Fibroblast of skin of left quadriceps (primary cell): ENCODE data around the gene EPB41L4B.
"Not testable (repeated sequence)": the region's sequence is repeated elsewhere in the genome, so short reads cannot be mapped to it uniquely, and the experiment has no call there.

Experiments
- DNase-seq, 2 experiments: peaks; one replicate each; pipeline ENCODE4 v3.0.0-alpha.2; 2013; ENCODE audit warnings: low read depth in 2 of 2

Gene EPB41L4B

GRCh38 chr9:109244179-109245132, 76.4 kb downstream of the EPB41L4B start:
- DNase-seq: peak; percentile 25 to 31

DNA sequence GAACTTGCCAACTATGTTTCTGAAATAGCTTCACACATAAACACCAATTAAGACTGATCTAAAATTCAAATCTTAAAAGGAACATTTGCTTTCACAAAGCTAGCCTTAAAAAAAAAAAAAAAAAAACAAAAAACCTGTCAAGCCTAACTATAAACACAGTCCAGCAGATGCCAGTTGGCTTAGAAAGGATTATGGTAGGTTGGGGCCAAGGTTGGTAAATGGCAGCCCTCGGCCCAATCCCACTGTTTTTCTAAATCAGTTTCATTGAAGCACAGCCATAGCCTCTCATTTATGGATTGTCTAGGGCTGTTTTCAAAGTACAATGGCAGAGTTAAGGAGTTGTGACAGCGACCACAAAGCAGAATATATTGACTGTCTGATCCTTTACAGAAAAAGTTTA, 78.1 kb downstream of the EPB41L4B start:
- no peak for DNase-seq

DNA sequence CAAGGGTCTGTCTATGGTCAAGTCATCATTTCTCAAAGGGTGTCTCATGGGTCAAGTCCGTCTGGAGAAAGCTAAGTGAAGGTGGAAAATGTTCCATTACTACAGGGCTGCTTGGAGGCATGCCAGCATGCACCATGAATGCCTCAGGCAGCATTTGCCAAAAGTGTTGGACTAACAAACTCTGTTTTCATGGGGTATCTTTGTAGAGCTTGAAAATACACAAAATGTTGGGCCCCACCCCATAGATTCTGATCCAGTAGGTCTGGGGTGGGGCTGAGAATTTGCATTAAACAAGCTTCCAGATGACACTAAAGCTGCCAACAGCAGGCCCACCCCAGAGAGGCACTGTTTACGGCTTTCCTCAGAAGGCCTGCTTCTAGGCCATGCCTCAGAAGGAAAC, 78.8 kb downstream of the EPB41L4B start:
- DNase-seq: no peak

GRCh38 chr9:109241207-109241606, 79.7 kb downstream of the EPB41L4B start:
- DNase-seq: no peak

- no peak for DNase-seq
Measured at GRCh38 chr9:109239240-109239639, 81.6 kb downstream of the EPB41L4B start.

- no peak for DNase-seq
Measured at GRCh38 chr9:109238655-109239054, 82.2 kb downstream of the EPB41L4B start.

GRCh38 chr9:109238125-109238524, 82.7 kb downstream of the EPB41L4B start:
- no peak for DNase-seq

DNA sequence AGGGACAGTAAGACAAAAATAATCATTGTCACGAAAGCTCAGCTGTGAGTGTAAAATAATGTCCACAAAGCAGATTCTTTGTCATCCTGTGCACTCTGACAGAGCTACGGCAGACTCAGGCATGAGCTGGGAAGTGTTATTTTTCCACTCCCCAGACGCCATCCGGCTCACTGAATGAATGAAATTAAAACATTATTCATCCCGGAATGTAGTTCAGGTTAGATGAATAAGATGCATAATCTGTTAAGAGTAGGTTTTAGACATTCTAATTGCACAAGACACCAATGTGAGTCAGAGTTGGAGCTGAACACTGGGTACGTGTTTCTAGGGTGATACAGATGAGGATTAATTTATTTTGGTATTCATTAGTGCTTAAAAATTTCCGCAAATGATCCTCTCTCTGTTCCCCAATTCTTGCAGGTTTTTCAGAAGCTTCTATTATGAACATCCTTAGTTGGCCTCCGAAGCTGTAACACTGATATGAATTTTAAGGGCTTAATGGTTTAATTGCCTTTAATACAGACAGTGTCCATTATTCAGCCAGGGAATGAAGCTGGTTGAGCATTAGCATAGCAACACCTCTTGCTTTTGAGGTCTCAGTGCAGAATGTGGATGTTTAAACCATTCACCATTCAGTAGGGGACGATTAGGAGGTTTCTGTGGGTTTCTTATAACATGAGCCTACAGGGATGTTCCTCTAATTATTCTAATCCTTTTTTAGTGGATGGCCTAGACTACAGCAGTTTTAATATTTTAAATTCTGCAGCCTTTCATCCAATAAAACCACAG, 88.2 kb downstream of the EPB41L4B start:
- DNase-seq: peak; percentile 23 to 28

- no peak for DNase-seq
Measured at GRCh38 chr9:109231593-109231992, 89.3 kb downstream of the EPB41L4B start.

GRCh38 chr9:109230277-109230676, 90.6 kb downstream of the EPB41L4B start:
- DNase-seq: no peak

GRCh38 chr9:109229682-109230081, 91.2 kb downstream of the EPB41L4B start:
- no peak for DNase-seq

DNA sequence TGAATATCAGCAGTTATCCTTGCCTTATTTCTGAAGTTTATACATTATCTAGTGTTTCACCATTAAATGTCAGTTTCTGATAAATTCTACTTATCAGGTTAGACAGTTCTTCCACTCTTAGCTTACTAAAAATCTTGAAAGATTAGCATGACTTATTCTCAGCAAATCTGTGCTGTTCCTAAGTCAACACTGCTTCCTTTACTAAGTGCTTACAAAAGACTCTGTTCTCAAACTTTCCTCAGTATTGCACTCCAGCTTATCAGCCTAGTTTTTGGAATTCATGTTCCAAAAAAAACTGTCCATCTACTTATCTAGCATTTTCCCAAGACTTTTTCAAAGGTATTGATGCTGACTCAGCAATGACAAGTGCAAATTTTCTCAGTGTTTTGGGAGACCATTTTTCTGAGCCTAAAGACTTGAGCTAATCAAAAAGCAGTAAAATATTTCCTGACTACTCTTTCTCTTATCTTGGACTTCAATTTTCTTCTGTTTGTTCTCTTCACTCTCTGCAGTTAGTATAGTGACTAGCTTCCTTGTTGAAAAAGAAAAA, 92.7 kb downstream of the EPB41L4B start:
- no peak for DNase-seq

DNA sequence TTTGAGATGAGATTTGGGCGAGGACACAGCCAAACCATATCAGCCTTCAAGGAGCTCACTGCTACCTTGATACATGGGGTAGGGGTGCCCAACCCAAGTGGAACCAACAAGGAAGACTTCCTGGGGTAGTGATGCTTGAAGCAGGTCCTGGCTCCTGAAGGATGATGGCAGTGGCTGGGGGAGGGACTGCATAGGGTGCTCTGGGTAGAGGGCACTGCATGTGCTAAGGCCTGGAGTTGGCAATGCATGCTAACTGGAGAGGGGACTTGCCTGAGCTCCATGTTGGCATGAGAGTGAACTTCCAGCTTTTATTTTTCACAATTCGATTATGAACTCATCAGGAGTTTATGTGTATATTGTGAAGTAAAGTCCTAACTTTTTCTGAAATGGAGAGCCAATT, 95.2 kb downstream of the EPB41L4B start:
- no peak for DNase-seq

GRCh38 chr9:109224751-109225150, 96.1 kb downstream of the EPB41L4B start:
- DNase-seq: no peak

DNA sequence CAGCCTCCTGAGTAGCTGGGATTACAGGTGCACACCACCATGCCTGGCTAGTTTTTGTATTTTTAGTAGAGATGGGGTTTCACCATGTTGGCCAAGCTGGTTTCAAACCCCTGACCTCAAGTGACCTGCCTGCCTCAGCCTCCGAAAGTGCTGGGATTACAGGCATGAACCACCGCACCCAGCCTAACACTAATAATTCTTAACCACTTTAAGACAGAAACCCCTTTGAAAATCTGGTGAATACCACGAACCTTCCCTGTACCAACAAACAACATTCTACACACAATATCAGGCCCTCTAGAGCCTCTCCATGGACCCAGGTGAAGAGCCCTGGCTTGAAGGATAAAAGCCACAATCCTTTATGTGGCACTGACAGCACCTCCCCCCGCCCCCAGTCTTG, 102.6 kb downstream of the EPB41L4B start:
- DNase-seq: not testable (repeated sequence)

- no peak for DNase-seq
Measured at GRCh38 chr9:109214414-109214813, 106.4 kb downstream of the EPB41L4B start.

DNA sequence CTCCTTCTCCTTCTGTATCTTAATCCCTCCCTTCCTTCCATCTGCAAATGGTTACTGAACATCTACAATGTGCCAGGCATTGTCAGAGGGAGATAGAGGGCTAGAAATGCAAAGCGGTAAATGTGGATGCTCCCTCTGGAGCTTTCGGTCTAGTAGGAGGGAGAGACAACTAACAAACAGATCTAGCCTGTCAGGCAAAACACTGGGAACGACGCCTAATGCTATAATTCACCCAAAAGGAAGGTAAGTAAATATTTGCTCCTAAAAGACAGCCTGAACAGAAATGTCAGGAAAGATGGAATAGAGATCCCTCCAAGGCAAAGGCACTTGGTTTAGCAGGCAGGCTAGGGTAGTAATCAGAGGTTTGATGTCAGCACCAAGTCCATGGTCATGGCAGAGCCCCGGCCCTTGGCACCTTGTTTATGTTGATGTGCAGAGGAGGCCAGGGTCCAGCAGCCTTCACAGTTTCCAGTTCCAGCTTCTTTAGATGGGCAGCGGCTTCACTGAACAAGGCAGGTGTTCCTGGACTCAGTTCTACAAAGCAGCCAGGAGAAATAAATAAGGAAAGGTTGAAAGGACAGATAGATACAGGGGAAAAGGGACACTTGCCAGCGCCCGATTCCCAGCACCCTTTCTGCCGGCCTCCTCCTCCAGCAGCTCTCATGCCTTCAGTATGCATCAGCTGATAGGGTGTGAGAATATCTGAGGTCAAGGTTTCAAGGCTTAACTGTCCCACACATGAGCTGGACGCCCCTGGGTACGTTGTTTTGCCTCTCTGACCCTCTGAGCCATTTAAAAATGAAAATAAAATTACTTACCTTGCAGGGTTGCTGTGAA, 107.4 kb downstream of the EPB41L4B start:
- DNase-seq: no peak

DNA sequence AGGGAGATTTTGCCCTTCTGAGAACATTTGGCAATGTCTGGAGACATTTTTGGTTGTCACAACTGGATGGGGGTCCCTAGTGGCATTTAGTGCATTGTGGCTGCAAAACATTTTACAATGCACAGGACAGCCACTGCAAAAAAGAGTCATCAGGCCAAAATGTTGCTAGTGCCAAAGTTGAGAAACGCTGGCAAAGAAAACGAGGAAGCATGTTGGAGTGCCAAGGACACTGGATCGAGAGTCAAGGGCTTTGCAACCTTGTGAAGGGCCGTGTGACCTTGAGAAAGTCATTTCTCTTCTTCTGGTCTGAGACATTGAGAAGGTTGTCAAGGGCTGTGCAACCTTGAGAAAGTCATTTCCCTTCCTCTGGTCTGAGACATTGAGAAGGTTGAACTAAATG, 108.1 kb downstream of the EPB41L4B start:
- no peak for DNase-seq

DNA sequence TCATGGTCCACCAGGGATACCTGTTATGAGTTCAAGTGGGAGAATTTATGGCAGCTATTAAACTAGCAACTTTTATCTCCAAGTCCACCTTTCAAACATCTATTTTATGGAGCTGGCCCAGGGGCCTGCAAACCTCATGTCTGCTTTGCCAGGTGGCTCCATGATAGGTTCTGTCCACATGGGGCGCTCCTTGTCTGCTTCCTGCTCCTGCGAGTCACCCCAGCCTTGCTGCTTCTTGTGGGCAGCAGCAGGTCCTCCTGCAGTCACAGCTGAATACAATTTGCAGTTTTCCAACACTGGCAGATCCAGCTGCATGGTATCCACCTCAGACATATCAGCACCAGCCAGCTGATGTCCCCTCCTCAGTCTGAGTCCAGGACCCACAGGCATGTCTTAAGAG, 114.2 kb downstream of the EPB41L4B start:
- DNase-seq: no peak

- DNase-seq: no peak
Measured at GRCh38 chr9:109205526-109205925, 115.3 kb downstream of the EPB41L4B start.

DNA sequence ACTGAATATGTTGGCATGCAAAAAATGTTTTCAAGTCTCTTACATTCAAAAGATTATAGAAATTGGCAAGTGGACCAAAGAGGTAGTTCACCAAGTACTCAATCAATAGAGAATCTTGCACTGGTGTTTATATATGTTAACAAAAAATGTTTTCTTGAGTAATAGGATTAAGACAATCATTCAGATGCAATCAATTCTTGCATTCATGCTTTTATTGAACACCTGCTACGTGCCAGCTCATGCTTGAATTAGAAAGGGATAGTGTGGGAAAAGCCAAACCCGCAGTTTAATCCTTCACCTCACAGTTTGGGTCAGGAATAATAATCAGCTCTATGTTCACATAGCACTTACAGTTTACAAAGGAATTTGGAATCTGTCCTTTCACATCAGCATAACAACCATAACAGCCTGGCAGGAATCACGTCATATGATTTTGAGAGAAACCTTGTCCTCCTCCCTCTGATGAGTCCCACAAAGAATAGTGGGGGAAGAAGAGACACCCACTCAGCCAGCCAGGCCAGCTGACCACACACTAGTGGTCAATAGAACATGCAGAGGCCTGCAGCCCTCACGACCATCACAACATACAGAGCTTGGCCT, 117.0 kb downstream of the EPB41L4B start:
- no peak for DNase-seq
